ENCODE data around the gene THSD7B.

The THSD7B gene

GRCh38 chr2:137223722-137224121 is 458.4 kb downstream of the THSD7B start:
- no peaks in the 10 kb centered on the region for H3K36me3 ChIP-seq (ENCODE audit: insufficient read depth, low read length)
- H3K27me3 ChIP-seq (ENCODE audit: insufficient read depth, low read length), result no peaks in the 10 kb centered on the region
- H3K27ac ChIP-seq (ENCODE audit: low read depth, low read length), result no peak overlapping the region
- peaks cover 7% of the 10 kb centered on the region; the same call in 1 of the 2 replicates for H3K4me1 ChIP-seq (ENCODE audit: insufficient read depth, low read length)
- H3K4me3 ChIP-seq (ENCODE audit: low read length), result no peak overlapping the region
- no peaks in the 10 kb centered on the region for H3K9me3 ChIP-seq (ENCODE audit: insufficient read depth, low read depth, low read length)
- no peak overlapping the region for H3K9ac ChIP-seq (ENCODE audit: low read depth, low read length)
- 93% methylated on average over 5 of the region's 5 CpGs for WGBS

- no peak overlapping the region for H3K4me3 ChIP-seq (ENCODE audit: low read length)
- 89% methylated on average over 4 of the region's 4 CpGs for WGBS
- H3K9me3 ChIP-seq (ENCODE audit: insufficient read depth, low read depth, low read length), result no peaks in the 10 kb centered on the region
- no peak overlapping the region for H3K27ac ChIP-seq (ENCODE audit: low read depth, low read length)
- H3K4me1 ChIP-seq (ENCODE audit: insufficient read depth, low read length), result no peaks in the 10 kb centered on the region
- H3K36me3 ChIP-seq (ENCODE audit: insufficient read depth, low read length), result no peaks in the 10 kb centered on the region
- no peaks in the 10 kb centered on the region for H3K27me3 ChIP-seq (ENCODE audit: insufficient read depth, low read length)
- no peak overlapping the region for H3K9ac ChIP-seq (ENCODE audit: low read depth, low read length)
Measured at GRCh38 chr2:137228566-137228965, 463.2 kb downstream of the THSD7B start.

- H3K4me3 ChIP-seq (ENCODE audit: low read length), result no peak overlapping the region
- H3K9ac ChIP-seq (ENCODE audit: low read depth, low read length), result no peak overlapping the region
- WGBS, result 95% methylated on average over 4 of the region's 5 CpGs
- H3K4me1 ChIP-seq (ENCODE audit: insufficient read depth, low read length), result no peaks in the 10 kb centered on the region
- H3K9me3 ChIP-seq (ENCODE audit: insufficient read depth, low read depth, low read length), result no peaks in the 10 kb centered on the region
- no peaks in the 10 kb centered on the region for H3K36me3 ChIP-seq (ENCODE audit: insufficient read depth, low read length)
- H3K27me3 ChIP-seq (ENCODE audit: insufficient read depth, low read length), result no peaks in the 10 kb centered on the region
- no peak overlapping the region for H3K27ac ChIP-seq (ENCODE audit: low read depth, low read length)
Measured at GRCh38 chr2:137229834-137230233, 464.5 kb downstream of the THSD7B start.

GRCh38 chr2:137231628-137232027 is 466.3 kb downstream of the THSD7B start:
- no peak overlapping the region for H3K9ac ChIP-seq (ENCODE audit: low read depth, low read length)
- no peak overlapping the region for H3K4me3 ChIP-seq (ENCODE audit: low read length)
- no peaks in the 10 kb centered on the region for H3K9me3 ChIP-seq (ENCODE audit: insufficient read depth, low read depth, low read length)
- 75% methylated on average over 4 of the region's 4 CpGs for WGBS
- no peaks in the 10 kb centered on the region for H3K36me3 ChIP-seq (ENCODE audit: insufficient read depth, low read length)
- H3K27ac ChIP-seq (ENCODE audit: low read depth, low read length), result no peak overlapping the region
- no peaks in the 10 kb centered on the region for H3K27me3 ChIP-seq (ENCODE audit: insufficient read depth, low read length)
- H3K4me1 ChIP-seq (ENCODE audit: insufficient read depth, low read length), result no peaks in the 10 kb centered on the region

GRCh38 chr2:137232076-137232475 is 466.7 kb downstream of the THSD7B start:
- H3K9ac ChIP-seq (ENCODE audit: low read depth, low read length), result no peak overlapping the region
- H3K4me3 ChIP-seq (ENCODE audit: low read length), result no peak overlapping the region
- no peaks in the 10 kb centered on the region for H3K4me1 ChIP-seq (ENCODE audit: insufficient read depth, low read length)
- H3K27me3 ChIP-seq (ENCODE audit: insufficient read depth, low read length), result no peaks in the 10 kb centered on the region
- no peaks in the 10 kb centered on the region for H3K36me3 ChIP-seq (ENCODE audit: insufficient read depth, low read length)
- 100% methylated on average over 1 of the region's 2 CpGs for WGBS
- no peak overlapping the region for H3K27ac ChIP-seq (ENCODE audit: low read depth, low read length)
- H3K9me3 ChIP-seq (ENCODE audit: insufficient read depth, low read depth, low read length), result no peaks in the 10 kb centered on the region

GRCh38 chr2:137233091-137233490 is 467.7 kb downstream of the THSD7B start:
- WGBS, result 92% methylated on average over 1 of the region's 3 CpGs
- Histone ChIP-seq H3K36me3 (ENCODE audit: insufficient read depth, low read length) (no peaks in the 10 kb centered on the region), H3K27me3 (ENCODE audit: insufficient read depth, low read length) (no peaks in the 10 kb centered on the region), H3K27ac (ENCODE audit: low read depth, low read length) (no peak overlapping the region), H3K9ac (ENCODE audit: low read depth, low read length) (no peak overlapping the region), H3K4me1 (ENCODE audit: insufficient read depth, low read length) (no peaks in the 10 kb centered on the region), H3K4me3 (ENCODE audit: low read length) (no peak overlapping the region), H3K9me3 (ENCODE audit: insufficient read depth, low read depth, low read length) (no peaks in the 10 kb centered on the region)

- Histone ChIP-seq H3K9ac (ENCODE audit: low read depth, low read length) (no peak overlapping the region), H3K4me1 (ENCODE audit: insufficient read depth, low read length) (no peaks in the 10 kb centered on the region), H3K4me3 (ENCODE audit: low read length) (no peak overlapping the region), H3K36me3 (ENCODE audit: insufficient read depth, low read length) (no peaks in the 10 kb centered on the region), H3K9me3 (ENCODE audit: insufficient read depth, low read depth, low read length) (no peaks in the 10 kb centered on the region), H3K27ac (ENCODE audit: low read depth, low read length) (no peak overlapping the region), H3K27me3 (ENCODE audit: insufficient read depth, low read length) (no peaks in the 10 kb centered on the region)
- WGBS, result 96% methylated on average over 4 of the region's 4 CpGs
Measured at GRCh38 chr2:137237055-137237454, 471.7 kb downstream of the THSD7B start.

- no peaks in the 10 kb centered on the region for H3K9me3 ChIP-seq (ENCODE audit: insufficient read depth, low read depth, low read length)
- H3K36me3 ChIP-seq (ENCODE audit: insufficient read depth, low read length), result no peaks in the 10 kb centered on the region
- 96% methylated on average over 3 of the region's 3 CpGs for WGBS
- no peak overlapping the region for H3K9ac ChIP-seq (ENCODE audit: low read depth, low read length)
- H3K27ac ChIP-seq (ENCODE audit: low read depth, low read length), result no peak overlapping the region
- H3K4me3 ChIP-seq (ENCODE audit: low read length), result no peak overlapping the region
- no peaks in the 10 kb centered on the region for H3K4me1 ChIP-seq (ENCODE audit: insufficient read depth, low read length)
- H3K27me3 ChIP-seq (ENCODE audit: insufficient read depth, low read length), result no peaks in the 10 kb centered on the region
Measured at GRCh38 chr2:137238065-137238464, 472.7 kb downstream of the THSD7B start.

- 91% methylated on average over 3 of the region's 4 CpGs for WGBS
- H3K9me3 ChIP-seq (ENCODE audit: insufficient read depth, low read depth, low read length), result no peaks in the 10 kb centered on the region
- no peak overlapping the region for H3K9ac ChIP-seq (ENCODE audit: low read depth, low read length)
- no peaks in the 10 kb centered on the region for H3K36me3 ChIP-seq (ENCODE audit: insufficient read depth, low read length)
- H3K27ac ChIP-seq (ENCODE audit: low read depth, low read length), result no peak overlapping the region
- no peaks in the 10 kb centered on the region for H3K4me1 ChIP-seq (ENCODE audit: insufficient read depth, low read length)
- H3K4me3 ChIP-seq (ENCODE audit: low read length), result no peak overlapping the region
- no peaks in the 10 kb centered on the region for H3K27me3 ChIP-seq (ENCODE audit: insufficient read depth, low read length)
Measured at GRCh38 chr2:137249463-137250130, 484.3 kb downstream of the THSD7B start.

GRCh38 chr2:137250401-137250800 is 485.1 kb downstream of the THSD7B start:
- H3K36me3 ChIP-seq (ENCODE audit: insufficient read depth, low read length), result no peaks in the 10 kb centered on the region
- H3K4me1 ChIP-seq (ENCODE audit: insufficient read depth, low read length), result no peaks in the 10 kb centered on the region
- H3K27ac ChIP-seq (ENCODE audit: low read depth, low read length), result no peak overlapping the region
- H3K27me3 ChIP-seq (ENCODE audit: insufficient read depth, low read length), result no peaks in the 10 kb centered on the region
- WGBS, result 88% methylated on average over 1 of the region's 3 CpGs
- no peak overlapping the region for H3K9ac ChIP-seq (ENCODE audit: low read depth, low read length)
- H3K4me3 ChIP-seq (ENCODE audit: low read length), result no peak overlapping the region
- H3K9me3 ChIP-seq (ENCODE audit: insufficient read depth, low read depth, low read length), result no peaks in the 10 kb centered on the region

GRCh38 chr2:137251045-137251444 is 485.7 kb downstream of the THSD7B start:
- no peaks in the 10 kb centered on the region for H3K9me3 ChIP-seq (ENCODE audit: insufficient read depth, low read depth, low read length)
- H3K27ac ChIP-seq (ENCODE audit: low read depth, low read length), result no peak overlapping the region
- H3K4me1 ChIP-seq (ENCODE audit: insufficient read depth, low read length), result no peaks in the 10 kb centered on the region
- no peak overlapping the region for H3K9ac ChIP-seq (ENCODE audit: low read depth, low read length)
- H3K36me3 ChIP-seq (ENCODE audit: insufficient read depth, low read length), result no peaks in the 10 kb centered on the region
- 92% methylated on average over 3 of the region's 3 CpGs for WGBS
- no peaks in the 10 kb centered on the region for H3K27me3 ChIP-seq (ENCODE audit: insufficient read depth, low read length)
- no peak overlapping the region for H3K4me3 ChIP-seq (ENCODE audit: low read length)

GRCh38 chr2:137252934-137253333 is 487.6 kb downstream of the THSD7B start:
- Histone ChIP-seq H3K9ac (ENCODE audit: low read depth, low read length) (no peak overlapping the region), H3K27ac (ENCODE audit: low read depth, low read length) (no peak overlapping the region), H3K9me3 (ENCODE audit: insufficient read depth, low read depth, low read length) (no peaks in the 10 kb centered on the region), H3K4me1 (ENCODE audit: insufficient read depth, low read length) (no peaks in the 10 kb centered on the region), H3K4me3 (ENCODE audit: low read length) (no peak overlapping the region), H3K27me3 (ENCODE audit: insufficient read depth, low read length) (no peaks in the 10 kb centered on the region), H3K36me3 (ENCODE audit: insufficient read depth, low read length) (no peaks in the 10 kb centered on the region)
